Ishikawa (cell line): ENCODE data around the gene EDN2.

Experiments
- RAD21 ChIP-seq: IDR thresholded peaks from 2 replicates; pipeline ENCODE4 v1.6.1; 2012; ENCODE audit warnings: low read depth
- TEAD4 ChIP-seq: IDR thresholded peaks from 2 replicates; pipeline ENCODE4 v1.6.1; 2012

- no peak for TF ChIP-seq TEAD4
- no peak for TF ChIP-seq RAD21
Observed at GRCh38 chr1:41434748-41435449, 49.6 kb downstream of the EDN2 start.
